ENCODE results near the gene CD84.

- TF ChIP-seq CTCF (IDR thresholded peaks at IDR 0.05) (no peak), POLR2A (IDR thresholded peaks at IDR 0.05) (no peak)
Observed at GRCh38 chr1:160560045-160560705, 19.1 kb downstream of the CD84 start.
